ENCODE data around the gene DNAH14. TPM values are rescaled to one million over a fixed set of nuclear protein-coding genes. Genes with fewer than 3 reads are reported as not detected.
"Not testable (repeated sequence)": the region's sequence is repeated elsewhere in the genome, so short reads cannot be mapped to it uniquely, and the experiment has no call there.

The DNAH14 gene
- total RNA-seq, 1 experiment from 2014 or later = 39.7 TPM

DNA sequence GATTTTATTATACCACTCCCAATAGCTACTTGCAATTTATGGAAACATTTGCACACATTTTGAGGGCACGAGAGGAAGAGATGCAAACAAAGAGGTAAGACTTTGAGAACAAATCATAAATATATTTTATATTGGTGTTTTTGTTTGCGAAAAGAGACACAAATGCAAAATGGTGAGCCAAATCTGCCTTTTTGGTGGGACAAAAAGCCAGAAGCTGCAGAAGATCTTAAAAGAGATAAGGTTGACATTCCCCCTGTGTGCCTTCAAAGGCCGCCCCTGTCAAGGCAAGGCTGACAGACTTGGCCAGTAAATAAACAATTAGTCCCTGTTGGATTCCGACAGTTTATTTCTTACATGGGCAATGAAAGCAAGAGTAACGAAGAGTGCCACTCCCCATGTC, 375.5 kb downstream of the DNAH14 start:
- WGBS (ENCODE audit: extremely low coverage, insufficient read length, low lambda C conversion rate) = no CpG with 5 or more reads among the region's 5 CpGs
- no peaks in the 10 kb centered on the region for H3K27me3 Mint-ChIP-seq (ENCODE audit: low read depth)
- Histone ChIP-seq H2BK5ac (ENCODE audit: insufficient read length, low read length) (no peak overlapping the region), H3K18ac (ENCODE audit: insufficient read length, low read depth, low read length) (no peak overlapping the region), H4K8ac (replicated peaks; ENCODE audit: insufficient read length, low read depth, low read length) (no peak overlapping the region), H3K9ac (ENCODE audit: extremely low read depth, insufficient read length, low read length) (no peak overlapping the region), H4K91ac (ENCODE audit: insufficient read length, low read depth, low read length) (no peak overlapping the region), H2BK15ac (ENCODE audit: low read depth, low read length) (no peak overlapping the region), H3K23ac (ENCODE audit: insufficient read length, low read depth, low read length) (no peak overlapping the region), H3K79me1 (ENCODE audit: insufficient read depth, low read depth, low read length, poor library complexity, severe bottlenecking) (no peaks in the 10 kb centered on the region), H3K27ac (ENCODE audit: insufficient read length, low read depth, low read length) (no peak overlapping the region), H3K4me2 (ENCODE audit: insufficient read depth, insufficient read length, low read length) (no peak overlapping the region), H2AFZ (ENCODE audit: low read length) (no peak overlapping the region), H3K23me2 (ENCODE audit: insufficient read length, low read depth, low read length, poor library complexity, severe bottlenecking) (no peaks in the 10 kb centered on the region), H3K4me1 (ENCODE audit: insufficient read depth, low read length) (no peaks in the 10 kb centered on the region), H3K27me3 (ENCODE audit: insufficient read depth, low read length) (no peaks in the 10 kb centered on the region), H2BK12ac (ENCODE audit: insufficient read length, low read depth, low read length) (no peak overlapping the region), H3T11ph (ENCODE audit: low read length) (no peak overlapping the region), H3K9me3 (ENCODE audit: control insufficient read depth, low read depth, low read length) (no peaks in the 10 kb centered on the region), H2AK5ac (ENCODE audit: insufficient read length, low read length) (no peak overlapping the region), H4K5ac (ENCODE audit: insufficient read length, low read depth, low read length) (no peak overlapping the region), H3K56ac (ENCODE audit: insufficient read length, low read depth, low read length) (no peak overlapping the region), H3K79me2 (ENCODE audit: insufficient read depth, low read length) (no peaks in the 10 kb centered on the region), H3K14ac (ENCODE audit: insufficient read depth, low read length) (no peak overlapping the region), H4K20me1 (ENCODE audit: control insufficient read depth, insufficient read depth, insufficient read length) (no peaks in the 10 kb centered on the region), H2BK120ac (ENCODE audit: low read depth, low read length, poor library complexity, severe bottlenecking) (no peak overlapping the region), H2BK20ac (ENCODE audit: low read depth, low read length, poor library complexity, severe bottlenecking) (no peak overlapping the region), H3K4ac (ENCODE audit: low read depth, low read length) (no peak overlapping the region)
- H3K27ac Mint-ChIP-seq = no peak overlapping the region
- no peak for DNase-seq
- TF ChIP-seq, protein P1, sequence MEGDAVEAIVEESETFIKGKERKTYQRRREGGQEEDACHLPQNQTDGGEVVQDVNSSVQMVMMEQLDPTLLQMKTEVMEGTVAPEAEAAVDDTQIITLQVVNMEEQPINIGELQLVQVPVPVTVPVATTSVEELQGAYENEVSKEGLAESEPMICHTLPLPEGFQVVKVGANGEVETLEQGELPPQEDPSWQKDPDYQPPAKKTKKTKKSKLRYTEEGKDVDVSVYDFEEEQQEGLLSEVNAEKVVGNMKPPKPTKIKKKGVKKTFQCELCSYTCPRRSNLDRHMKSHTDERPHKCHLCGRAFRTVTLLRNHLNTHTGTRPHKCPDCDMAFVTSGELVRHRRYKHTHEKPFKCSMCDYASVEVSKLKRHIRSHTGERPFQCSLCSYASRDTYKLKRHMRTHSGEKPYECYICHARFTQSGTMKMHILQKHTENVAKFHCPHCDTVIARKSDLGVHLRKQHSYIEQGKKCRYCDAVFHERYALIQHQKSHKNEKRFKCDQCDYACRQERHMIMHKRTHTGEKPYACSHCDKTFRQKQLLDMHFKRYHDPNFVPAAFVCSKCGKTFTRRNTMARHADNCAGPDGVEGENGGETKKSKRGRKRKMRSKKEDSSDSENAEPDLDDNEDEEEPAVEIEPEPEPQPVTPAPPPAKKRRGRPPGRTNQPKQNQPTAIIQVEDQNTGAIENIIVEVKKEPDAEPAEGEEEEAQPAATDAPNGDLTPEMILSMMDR (conservative IDR thresholded peaks at IDR 0.05) = no peak
- no peaks in the 10 kb centered on the region for H3K9me3 Mint-ChIP-seq
- H3K36me3 Mint-ChIP-seq (ENCODE audit: insufficient read depth in 1 of 3, low read depth in 3 of 3) = no peaks in the 10 kb centered on the region
- H3K4me3 Mint-ChIP-seq = no peak overlapping the region
- H3K4me1 Mint-ChIP-seq = no peaks in the 10 kb centered on the region

DNA sequence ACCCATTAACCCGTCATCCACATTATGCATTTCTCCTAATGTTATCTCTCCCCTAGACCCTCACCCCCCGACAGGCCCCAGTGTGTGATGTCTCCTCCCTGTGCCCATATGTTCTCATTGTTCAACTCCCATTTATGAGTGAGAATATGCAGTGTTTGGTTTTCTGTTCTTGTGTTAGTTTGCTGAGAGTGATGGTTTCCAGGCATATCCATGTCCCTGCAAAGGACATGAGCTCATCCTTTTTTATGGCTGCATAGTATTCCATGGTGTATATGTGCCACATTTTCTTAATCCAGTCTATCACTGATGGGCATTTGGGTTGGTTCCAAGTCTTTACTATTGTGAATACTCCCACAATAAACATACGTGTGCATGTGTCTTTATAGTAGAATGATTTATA, 381.1 kb downstream of the DNAH14 start:
- not testable (repeated sequence) for H3K4me1 Mint-ChIP-seq; H3K79me2 ChIP-seq (ENCODE audit: insufficient read depth, low read length); H2AK5ac ChIP-seq (ENCODE audit: insufficient read length, low read length); H2BK5ac ChIP-seq (ENCODE audit: insufficient read length, low read length); H4K91ac ChIP-seq (ENCODE audit: insufficient read length, low read depth, low read length); H3K79me1 ChIP-seq (ENCODE audit: insufficient read depth, low read depth, low read length, poor library complexity, severe bottlenecking); H3K9me3 ChIP-seq (ENCODE audit: control insufficient read depth, low read depth, low read length); H3K23ac ChIP-seq (ENCODE audit: insufficient read length, low read depth, low read length); H3K4ac ChIP-seq (ENCODE audit: low read depth, low read length); H3K4me3 Mint-ChIP-seq; H2BK120ac ChIP-seq (ENCODE audit: low read depth, low read length, poor library complexity, severe bottlenecking); H3K14ac ChIP-seq (ENCODE audit: insufficient read depth, low read length); H4K5ac ChIP-seq (ENCODE audit: insufficient read length, low read depth, low read length); H3K36me3 Mint-ChIP-seq (ENCODE audit: insufficient read depth in 1 of 3, low read depth in 3 of 3); H2BK12ac ChIP-seq (ENCODE audit: insufficient read length, low read depth, low read length); H3K18ac ChIP-seq (ENCODE audit: insufficient read length, low read depth, low read length); H3K9ac ChIP-seq (ENCODE audit: extremely low read depth, insufficient read length, low read length); H3K27me3 Mint-ChIP-seq (ENCODE audit: low read depth); H3K56ac ChIP-seq (ENCODE audit: insufficient read length, low read depth, low read length); H4K20me1 ChIP-seq (ENCODE audit: control insufficient read depth, insufficient read depth, insufficient read length); H3K27ac Mint-ChIP-seq; H3K23me2 ChIP-seq (ENCODE audit: insufficient read length, low read depth, low read length, poor library complexity, severe bottlenecking); DNase-seq; H3K4me1 ChIP-seq (ENCODE audit: insufficient read depth, low read length); H3K27ac ChIP-seq (ENCODE audit: insufficient read length, low read depth, low read length); H2BK15ac ChIP-seq (ENCODE audit: low read depth, low read length); H4K8ac ChIP-seq (replicated peaks; ENCODE audit: insufficient read length, low read depth, low read length); H3T11ph ChIP-seq (ENCODE audit: low read length); H2AFZ ChIP-seq (ENCODE audit: low read length); H3K4me2 ChIP-seq (ENCODE audit: insufficient read depth, insufficient read length, low read length); H2BK20ac ChIP-seq (ENCODE audit: low read depth, low read length, poor library complexity, severe bottlenecking); H3K27me3 ChIP-seq (ENCODE audit: insufficient read depth, low read length)
- H3K9me3 Mint-ChIP-seq = peaks cover 17 to 19% of the 10 kb centered on the region in 2 experiments; a peak in 4 of 5 replicates
- WGBS (ENCODE audit: extremely low coverage, insufficient read length, low lambda C conversion rate) = no CpG with 5 or more reads among the region's 3 CpGs
